Activated CD8-positive, alpha-beta memory T cell treated with anti-CD3 and anti-CD28 coated beads, Interleukin-2, amount 50 U/mL, for 4 hours (primary cell): ENCODE results near the gene TMEM9B.
A peak's percentile ranks its signal among the peaks of the same experiment; 100 is the strongest.
"Not testable (repeated sequence)": the region's sequence is repeated elsewhere in the genome, so short reads cannot be mapped to it uniquely, and the experiment has no call there.

Experiments used
- DNase-seq: peaks from one replicate; pipeline ENCODE4 v3.0.0-alpha.2; 2020

TMEM9B gene

DNA sequence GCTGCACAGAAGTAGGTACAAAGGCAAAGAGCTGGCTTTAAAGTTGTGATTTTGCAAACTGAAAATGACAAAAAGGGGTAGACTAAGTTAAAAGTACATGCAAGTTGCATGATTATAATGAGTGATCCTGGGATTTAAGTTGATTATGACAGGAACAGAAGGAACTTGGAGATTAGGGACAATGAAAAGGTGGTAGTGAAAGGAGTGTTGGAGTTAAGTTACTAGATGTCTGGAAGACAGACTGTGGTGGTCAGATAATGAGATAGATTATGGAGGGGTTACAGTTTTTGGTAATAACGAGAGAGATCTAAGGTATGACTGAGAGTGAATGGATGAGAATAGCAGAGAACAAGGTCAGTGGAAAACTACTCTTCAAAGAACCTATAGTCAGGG lies 7.7 kb upstream of the TMEM9B start:
- DNase-seq: no peak

GRCh38 chr11:8971196-8971923 lies 7.1 kb upstream of the TMEM9B start:
- no peak for DNase-seq

DNA sequence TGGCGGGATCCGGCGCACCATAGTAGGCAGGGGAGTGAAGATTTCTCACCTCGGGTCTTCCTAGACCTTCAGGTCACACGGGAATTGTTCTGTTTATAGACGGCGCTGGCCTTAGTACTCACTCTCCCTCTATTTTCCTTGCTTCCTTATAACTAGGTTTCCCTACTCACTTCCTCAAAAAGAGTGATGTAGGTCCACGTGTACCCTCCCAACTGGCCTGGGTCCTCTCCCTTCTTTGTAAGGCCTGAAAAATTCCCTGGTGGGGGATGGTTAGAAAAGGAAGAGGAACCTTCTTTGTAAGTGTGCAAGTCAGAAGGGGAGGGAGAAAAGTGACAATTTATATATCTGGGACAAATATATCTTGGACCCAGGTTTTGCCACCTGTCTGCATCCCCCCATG lies 2.9 kb upstream of the TMEM9B start:
- no peak for DNase-seq

- peak; percentile 78 for DNase-seq
Observed at GRCh38 chr11:8963569-8964323, 496 bp downstream of the TMEM9B start.

GRCh38 chr11:8962841-8963240 lies 1.4 kb downstream of the TMEM9B start:
- no peak for DNase-seq

DNA sequence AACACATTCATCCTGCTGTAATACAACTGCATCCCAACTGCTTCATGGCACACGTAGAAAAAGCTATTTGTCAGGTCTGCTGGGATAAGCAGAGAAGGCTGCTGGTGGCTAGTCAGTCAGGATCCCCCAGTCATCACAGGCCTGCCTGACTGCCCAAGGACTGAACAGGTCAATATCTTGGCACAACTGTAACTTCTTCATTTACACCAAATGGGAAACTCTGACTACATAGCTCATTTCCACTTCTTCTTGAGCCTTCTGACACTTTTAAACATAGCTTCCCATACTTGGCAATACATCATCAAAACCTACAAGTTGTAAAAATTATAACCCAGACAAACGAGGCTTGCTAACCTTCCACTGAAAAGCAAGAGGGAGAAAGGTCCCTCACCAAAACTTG lies 2.8 kb downstream of the TMEM9B start:
- DNase-seq: no peak

DNA sequence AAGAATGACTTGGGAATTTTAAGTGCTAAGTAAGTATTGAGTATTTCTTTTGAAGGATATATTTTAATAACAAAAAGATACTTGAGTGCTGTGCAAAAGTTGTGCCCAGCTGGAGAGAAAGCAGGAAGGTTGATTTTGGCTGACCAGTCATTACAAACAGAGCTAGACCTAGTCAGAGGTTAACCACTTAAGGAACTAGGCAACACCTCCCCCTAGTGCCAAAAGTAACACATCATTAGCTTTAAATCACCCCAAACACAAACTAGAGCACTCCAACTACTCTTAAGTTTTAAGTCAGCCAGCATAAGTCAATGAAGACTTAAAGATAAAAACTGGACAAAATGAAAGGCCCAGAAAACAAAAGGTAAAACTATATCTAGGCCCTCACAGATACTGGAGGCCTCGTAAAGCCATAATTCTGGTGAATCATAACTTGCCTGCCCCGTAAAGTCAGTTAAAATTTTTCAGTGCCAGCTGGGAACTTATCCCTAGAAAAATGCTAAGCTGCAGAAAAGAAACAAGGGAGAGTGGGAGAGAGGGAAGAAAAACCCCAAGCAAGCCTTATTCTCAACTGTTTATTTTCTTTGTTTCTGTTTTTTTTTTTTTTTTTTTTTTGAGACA lies 4.6 kb downstream of the TMEM9B start:
- DNase-seq: no peak

- DNase-seq: no peak
Observed at GRCh38 chr11:8956860-8957259, 7.4 kb downstream of the TMEM9B start.

DNA sequence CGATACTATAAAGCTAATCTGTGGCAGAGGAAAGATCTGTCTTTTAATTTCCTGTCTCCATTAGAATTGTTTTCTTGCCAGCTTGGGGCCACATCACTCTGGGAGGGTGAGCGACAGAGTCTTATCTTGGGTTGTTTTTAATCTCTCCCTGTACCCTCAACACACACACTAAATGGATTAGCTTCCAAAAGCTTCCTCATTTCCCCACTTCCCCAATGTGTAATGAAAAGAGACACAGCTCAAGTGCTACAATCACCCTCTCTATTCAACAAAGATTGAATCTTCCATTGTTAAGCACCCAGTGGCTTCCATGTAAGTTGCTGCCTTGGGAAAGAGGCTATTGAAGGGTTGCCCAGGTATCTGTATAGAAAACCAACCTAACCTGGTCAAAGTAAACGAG lies 15.4 kb downstream of the TMEM9B start:
- DNase-seq: no peak

DNA sequence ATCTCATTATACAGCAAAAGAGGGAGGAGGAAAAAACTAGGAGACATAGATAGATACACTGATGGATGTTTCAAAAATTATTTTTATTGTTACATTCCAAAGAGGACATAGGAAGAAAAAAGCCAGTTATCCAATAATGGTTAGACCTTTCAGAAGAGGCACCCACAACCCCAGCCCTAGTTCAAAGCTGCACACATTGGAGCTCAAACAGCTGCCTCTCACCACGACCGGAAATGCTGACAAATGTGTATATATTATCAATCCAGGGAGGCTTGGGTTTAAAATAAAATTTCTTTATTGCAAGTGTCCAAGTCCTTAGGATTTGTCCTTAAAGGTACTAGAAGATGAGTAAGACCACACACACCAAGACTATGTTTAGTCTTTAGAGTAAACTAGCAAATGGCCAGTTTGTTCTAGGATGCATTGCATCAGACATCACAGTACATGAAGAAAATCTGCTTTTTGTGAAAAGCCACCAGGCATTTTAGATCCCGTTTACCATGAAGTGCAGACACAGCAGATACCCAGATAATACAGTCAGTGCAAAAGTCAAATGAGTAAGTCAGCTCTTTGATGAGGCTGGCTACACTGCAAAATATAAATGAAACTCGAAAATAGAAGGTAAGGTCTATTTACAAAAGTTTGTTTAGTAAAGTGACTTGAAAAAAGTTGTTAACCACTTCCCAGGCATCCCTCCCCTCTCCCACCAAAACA lies 16.9 kb downstream of the TMEM9B start:
- DNase-seq: no peak

DNA sequence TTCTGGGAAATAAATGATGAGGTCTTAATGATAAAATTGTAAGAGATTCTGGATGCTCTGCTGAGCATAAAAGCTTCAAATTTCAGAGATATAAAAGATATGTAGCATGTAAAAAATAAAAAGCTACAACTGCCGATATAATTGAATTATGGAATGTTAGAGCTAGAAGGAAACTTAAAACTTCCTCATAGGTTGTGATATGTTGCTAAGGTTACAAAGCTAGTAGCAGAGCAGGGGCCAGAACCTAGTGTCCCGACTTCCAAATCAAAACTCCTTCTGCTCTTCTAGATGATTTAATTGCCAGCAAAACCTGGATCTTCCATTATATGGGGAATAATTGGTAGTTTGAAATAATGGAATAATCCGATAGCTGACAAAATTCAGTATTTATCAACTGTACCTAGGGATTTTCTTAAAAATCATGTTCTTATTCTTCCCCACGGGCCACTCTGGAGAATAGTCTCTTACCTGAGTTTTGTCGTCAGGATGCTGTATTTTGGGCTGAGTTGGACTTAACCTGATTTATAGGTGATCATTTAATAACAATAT lies 21.6 kb downstream of the TMEM9B start, which contains the start of gene ASCL3:
Gene ASCL3, minus strand, starts transcription at position 499 of the 549 bp plus-strand sequence. CDS start 4,855 bp downstream, outside the sequence.
- DNase-seq: no peak

DNA sequence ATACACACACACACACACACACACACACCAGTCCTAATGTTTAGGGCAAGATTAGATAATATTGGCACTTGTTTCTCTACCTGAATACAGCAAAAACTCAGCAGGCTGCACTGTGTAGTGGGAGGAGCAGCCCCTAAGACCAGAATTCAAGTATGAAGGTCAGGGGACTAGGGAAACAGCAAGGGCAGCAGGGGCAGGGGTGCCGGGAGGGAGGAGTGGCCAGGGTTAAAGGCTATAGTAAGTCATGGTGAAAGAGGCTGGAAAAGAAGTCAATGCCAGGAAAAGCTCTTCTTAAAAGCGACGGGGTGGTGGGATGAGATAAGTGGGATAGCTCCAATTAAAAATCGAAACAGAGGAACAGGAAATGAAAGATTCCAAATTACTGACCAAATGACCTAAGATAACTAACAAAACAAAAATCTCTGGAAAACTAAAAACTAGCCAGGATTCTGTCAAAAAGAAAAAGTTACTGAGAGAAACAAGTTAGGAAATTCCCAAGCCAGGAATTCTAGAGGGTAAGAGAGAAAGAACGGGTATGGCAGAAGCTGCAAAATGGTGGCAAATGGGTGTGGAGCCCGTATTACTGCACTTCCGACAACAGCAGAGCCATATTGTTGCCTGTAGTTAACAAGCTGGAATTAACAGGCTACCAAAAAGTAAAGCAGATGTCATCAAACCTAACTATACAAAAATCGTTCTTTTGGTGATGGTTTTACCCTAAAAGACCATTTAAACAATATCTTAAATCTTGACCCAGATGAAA lies 22.7 kb downstream of the TMEM9B start:
- DNase-seq: no peak

DNA sequence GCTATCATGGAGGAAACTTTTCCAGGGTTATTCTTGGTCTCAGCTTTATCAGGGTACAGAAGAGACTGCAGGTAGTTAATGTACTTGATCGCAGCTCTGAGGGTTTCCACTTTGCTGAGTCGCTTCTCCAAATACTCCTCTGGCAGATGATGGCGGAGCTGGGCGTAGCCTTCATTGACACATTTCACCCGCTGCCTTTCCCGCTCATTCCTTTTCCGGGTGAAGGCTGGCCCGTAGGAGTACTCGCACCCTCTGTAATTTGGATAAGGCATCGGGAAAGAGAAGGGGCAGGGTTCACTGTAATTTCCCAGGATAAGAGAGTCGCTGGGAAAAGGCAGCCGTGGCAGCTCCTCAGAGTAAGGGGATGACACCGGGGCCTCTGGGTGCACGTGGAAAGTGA lies 26.6 kb downstream of the TMEM9B start:
- DNase-seq: no peak

- no peak for DNase-seq
Observed at GRCh38 chr11:8937159-8937558, 27.1 kb downstream of the TMEM9B start.

DNA sequence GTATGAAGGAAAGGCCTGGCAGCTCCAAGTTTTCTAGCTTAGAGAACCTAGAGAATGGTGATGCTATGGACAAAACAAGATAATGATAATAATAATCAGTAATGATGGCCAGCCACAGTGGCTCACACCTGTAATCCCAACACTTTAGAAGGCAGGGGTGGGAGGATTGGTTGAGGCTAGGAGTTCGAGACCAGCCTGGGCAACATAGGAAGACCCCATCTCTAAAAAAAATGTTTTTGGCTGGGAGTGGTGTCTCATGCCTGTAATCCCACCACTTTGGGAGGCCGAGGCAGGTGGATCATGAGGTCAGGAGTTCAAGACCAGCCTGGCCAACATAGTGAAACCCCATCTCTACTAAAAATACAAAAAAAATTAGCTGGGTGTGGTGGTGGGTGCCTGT lies 28.5 kb downstream of the TMEM9B start:
- not testable (repeated sequence) for DNase-seq

DNA sequence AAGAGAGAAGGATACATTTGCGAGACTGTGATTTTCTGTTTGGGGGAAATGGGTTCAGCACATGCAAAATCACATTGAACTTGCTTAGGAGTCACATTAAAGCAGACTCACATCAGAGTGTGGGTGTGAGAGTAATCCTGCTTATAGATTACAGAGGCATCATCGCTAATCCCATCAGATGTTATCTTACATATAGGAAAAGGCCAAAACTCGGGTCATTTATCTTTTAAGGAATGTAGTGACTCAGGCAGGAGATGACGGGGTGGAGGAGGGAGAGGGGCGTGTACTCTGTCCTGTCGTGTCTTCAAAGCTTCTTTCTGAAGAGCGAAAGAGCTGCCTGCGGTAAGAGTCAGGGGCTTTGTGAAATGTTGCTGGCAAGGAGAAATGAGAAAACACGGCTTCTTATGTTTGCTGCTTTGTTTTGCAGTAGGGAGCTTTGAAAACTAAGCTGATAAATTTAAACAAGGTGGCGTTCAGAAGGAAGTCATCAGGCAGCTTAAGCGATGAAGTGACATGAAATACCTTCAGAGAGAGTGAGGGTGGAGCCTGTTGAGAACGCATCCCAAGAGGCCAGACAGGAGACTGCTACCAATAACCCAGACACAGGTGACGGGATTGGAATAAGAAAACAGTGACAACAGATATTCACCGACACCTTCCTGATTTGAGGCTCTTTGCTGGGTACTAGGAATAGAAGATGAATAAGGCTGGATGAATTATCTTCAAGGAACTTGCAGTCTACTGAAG lies 29.3 kb downstream of the TMEM9B start:
- DNase-seq: no peak

- no peak for DNase-seq
Observed at GRCh38 chr11:8933931-8934330, 30.3 kb downstream of the TMEM9B start.

DNA sequence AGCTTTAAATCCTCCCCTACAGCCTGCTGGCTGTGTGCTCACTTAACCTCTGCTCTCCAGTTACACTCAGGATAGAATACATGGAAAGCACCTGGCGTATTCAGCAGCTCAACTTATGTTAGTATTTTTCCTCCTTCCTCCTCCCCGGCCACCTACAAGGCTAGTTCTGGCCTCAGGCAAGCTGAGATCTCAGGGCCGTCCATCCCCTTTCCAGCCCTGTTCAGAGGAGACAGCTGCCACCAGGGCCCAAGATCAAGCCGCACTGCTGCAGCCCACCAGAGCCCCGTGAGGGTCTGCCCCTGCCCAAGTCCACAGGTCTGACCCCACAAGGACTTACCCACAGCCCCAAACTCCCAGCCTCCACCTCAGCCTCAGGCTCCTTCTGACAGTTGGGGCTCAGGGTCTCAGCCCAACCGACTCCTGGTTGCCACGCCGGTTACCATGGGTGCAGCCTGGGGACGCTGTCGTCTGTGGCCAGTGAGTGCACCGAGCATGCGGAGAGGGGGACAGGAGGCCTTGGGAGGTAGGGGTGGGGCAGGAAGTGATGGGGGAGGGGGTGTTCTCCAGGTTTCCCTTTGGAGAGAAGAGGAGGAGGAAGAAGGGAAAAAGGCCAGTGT lies 31.6 kb downstream of the TMEM9B start, which contains the start of gene C11orf16:
Gene C11orf16, minus strand, starts transcription at position 384 of the 617 bp plus-strand sequence. CDS start 639 bp downstream, outside the sequence.
- DNase-seq: no peak

GRCh38 chr11:8930456-8931175 lies 33.6 kb downstream of the TMEM9B start:
- DNase-seq: no peak

DNA sequence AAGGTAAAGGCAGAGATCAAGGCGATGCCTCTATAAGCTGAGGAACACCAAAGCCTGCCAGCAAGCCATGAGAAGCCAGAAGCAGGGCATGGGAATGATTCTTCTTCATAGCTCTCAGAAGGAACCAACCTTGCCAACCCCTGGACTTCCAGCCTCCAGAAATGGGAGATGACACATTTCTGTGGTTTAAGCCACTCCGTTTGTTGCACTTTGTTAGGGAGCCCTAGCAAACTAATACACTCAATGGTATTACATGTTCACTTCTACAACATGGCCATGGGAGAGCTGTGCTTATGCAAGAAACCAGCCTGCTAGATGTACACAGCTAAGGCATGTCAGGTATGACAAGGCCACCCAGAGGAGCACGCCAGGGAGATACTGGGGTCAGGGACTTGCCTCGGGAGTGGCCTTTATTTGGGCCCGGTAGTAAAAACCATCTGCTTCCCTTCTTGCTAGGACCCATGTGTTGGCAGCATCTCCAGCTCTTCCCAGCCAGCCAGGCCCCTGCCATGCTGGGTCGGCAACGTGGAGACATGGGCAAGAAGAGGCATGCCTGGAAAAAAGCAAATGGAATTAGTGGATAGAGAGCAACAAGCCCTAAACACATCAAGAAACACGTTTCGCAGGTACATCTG lies 35.1 kb downstream of the TMEM9B start:
- no peak for DNase-seq
